HTR-8/SVneo (cell line): ENCODE results near the gene COL26A1.

Experiments used
- DNase-seq: peaks from one replicate; pipeline ENCODE4 v3.0.0; 2011; ENCODE audit warnings: low spot score, mixed read lengths; ENCODE audit not compliant: insufficient read length
- FAIRE-seq: peaks from 2 replicates; lab custom pipeline; 2011; peaks lifted over from hg19 to GRCh38; lab: Jason Lieb, UNC

COL26A1 gene

GRCh38 chr7:101368422-101369165 is 5.9 kb downstream of the COL26A1 start:
- FAIRE-seq (no peak), DNase-seq (no peak)

GRCh38 chr7:101370836-101371235 is 8.2 kb downstream of the COL26A1 start:
- no peak for FAIRE-seq

GRCh38 chr7:101373812-101374614 is 11.3 kb downstream of the COL26A1 start:
- no peak for DNase-seq
- FAIRE-seq = no peak

More at GRCh38 chr7:101370836-101371235, 8.2 kb downstream of the COL26A1 start:
- DNase-seq = no peak

GRCh38 chr7:101374990-101375389 is 12.3 kb downstream of the COL26A1 start:
- FAIRE-seq (no peak), DNase-seq (no peak)

- DNase-seq (no peak), FAIRE-seq (no peak)
These were observed 13.9 kb downstream of the COL26A1 start for GRCh38 chr7:101376601-101377000.

GRCh38 chr7:101377189-101377736 is 14.6 kb downstream of the COL26A1 start:
- DNase-seq (no peak), FAIRE-seq (no peak)

GRCh38 chr7:101378751-101379174 is 16.1 kb downstream of the COL26A1 start:
- FAIRE-seq (no peak), DNase-seq (no peak)

- FAIRE-seq = no peak
These were observed 16.6 kb downstream of the COL26A1 start for GRCh38 chr7:101379302-101379701.

GRCh38 chr7:101381549-101382111 is 19.0 kb downstream of the COL26A1 start:
- no peak for FAIRE-seq
- DNase-seq = no peak

More at GRCh38 chr7:101379302-101379701, 16.6 kb downstream of the COL26A1 start:
- DNase-seq = no peak

- DNase-seq = no peak
- FAIRE-seq = no peak
These were observed 20.3 kb downstream of the COL26A1 start for GRCh38 chr7:101382937-101383336.

GRCh38 chr7:101386177-101386557 is 23.5 kb downstream of the COL26A1 start:
- no peak for DNase-seq

GRCh38 chr7:101386558-101387231 is 24.0 kb downstream of the COL26A1 start:
- FAIRE-seq = no peak
- DNase-seq = peak; percentile 45

More at GRCh38 chr7:101386177-101386557, 23.5 kb downstream of the COL26A1 start:
- no peak for FAIRE-seq

GRCh38 chr7:101390901-101391301 is 28.2 kb downstream of the COL26A1 start:
- no peak for FAIRE-seq

GRCh38 chr7:101391991-101392390 is 29.3 kb downstream of the COL26A1 start:
- FAIRE-seq = no peak

More at GRCh38 chr7:101390901-101391301, 28.2 kb downstream of the COL26A1 start:
- no peak for DNase-seq

GRCh38 chr7:101393865-101394264 is 31.2 kb downstream of the COL26A1 start:
- DNase-seq (no peak), FAIRE-seq (no peak)

More at GRCh38 chr7:101391991-101392390, 29.3 kb downstream of the COL26A1 start:
- DNase-seq = no peak

GRCh38 chr7:101395376-101395775 is 32.7 kb downstream of the COL26A1 start:
- DNase-seq (no peak), FAIRE-seq (no peak)

GRCh38 chr7:101397243-101397642 is 34.6 kb downstream of the COL26A1 start:
- FAIRE-seq (no peak), DNase-seq (no peak)

- FAIRE-seq (no peak), DNase-seq (no peak)
These were observed 35.2 kb downstream of the COL26A1 start for GRCh38 chr7:101397770-101398324.

GRCh38 chr7:101398396-101399289 is 36.0 kb downstream of the COL26A1 start:
- FAIRE-seq (no peak), DNase-seq (no peak)
